AML-193 (cell line): ENCODE measurements around the gene GPC1.

ENCODE experiments used
- DNase-seq, 2 experiments: peaks; one replicate each; lab custom pipeline; 2025; lab: John Stamatoyannopoulos, UW

Gene GPC1

DNA sequence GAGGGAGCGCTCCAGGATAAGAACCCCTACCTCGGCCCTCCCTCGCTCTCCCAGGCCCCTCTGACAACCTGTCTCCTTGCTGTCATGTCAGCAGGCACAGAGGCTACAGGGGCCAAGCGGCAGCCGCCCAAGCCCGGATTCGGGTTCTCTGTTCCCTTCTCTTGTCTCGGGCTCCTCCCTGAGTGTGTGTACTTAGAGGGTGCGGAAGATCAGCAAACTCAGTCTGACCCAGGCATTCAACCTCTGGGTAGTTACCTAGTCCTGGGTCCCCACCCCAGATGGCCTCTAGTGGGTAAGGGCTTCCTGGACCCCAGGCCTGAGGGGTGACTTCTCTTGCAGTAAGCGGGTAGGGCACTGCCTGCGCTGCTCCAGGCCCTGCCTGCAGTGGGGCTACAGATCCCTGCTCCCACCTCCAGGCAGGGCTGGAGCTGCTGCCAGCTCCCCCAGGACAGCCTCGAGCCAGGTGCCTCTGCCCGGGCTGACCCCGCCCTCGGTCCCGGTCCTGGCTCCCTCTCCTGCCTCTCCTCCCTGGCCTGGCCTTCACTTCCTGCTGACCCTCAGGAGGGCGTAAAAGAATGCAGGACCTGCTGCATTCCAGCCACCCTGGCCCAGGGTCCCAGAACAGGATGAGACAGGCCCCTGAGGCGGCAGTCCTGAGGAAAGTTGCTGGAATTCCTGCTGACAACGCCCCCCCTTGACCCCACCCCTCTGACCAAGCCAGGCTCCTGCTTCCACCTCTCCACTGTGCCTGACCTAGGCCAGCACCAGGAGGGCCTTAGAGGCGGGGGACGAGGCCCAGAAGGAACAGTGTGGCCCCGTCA is 22.0 kb downstream of the GPC1 start:
- DNase-seq: no peak

DNA sequence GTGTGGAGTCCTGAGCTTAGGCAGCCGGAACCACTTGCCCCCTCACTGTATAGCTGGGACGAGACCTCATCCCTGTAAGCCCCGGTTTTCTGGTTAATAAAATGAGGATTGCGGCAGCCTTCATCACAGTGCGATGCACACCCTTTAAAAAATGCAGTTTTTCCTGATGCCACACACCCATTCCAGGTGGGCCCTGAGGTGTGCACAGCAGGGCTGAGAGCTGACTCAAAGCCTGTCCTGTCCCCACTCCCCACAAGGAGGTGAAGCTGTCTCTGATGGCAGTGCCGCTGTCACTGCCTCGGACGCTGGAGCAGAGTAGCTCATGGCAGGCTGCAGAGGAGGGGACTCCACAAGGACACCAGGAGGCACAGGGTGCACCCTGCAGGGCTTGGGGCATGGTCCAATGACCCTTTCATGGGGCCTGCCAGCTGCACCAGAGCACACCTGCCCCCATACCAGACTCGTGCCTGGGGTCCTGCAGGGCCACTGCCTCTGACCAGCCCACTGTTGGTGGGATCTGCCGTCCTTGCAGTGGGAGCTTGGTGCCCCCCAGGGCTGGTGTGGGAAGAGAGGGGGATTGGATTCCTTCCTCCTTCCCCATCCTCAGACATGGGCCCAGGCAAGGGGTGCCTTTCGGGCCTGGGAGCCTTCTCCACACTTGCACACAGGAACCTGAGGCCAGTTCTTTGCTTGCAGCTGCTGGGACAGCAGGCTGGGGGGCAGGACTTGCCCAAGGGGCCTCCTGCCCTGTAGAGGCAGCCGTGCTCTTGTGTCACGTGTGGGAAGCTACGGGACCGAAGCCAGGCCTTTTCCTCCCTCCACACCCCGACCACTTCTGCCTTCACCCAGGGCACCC is 22.8 kb downstream of the GPC1 start:
- no peak for DNase-seq

DNA sequence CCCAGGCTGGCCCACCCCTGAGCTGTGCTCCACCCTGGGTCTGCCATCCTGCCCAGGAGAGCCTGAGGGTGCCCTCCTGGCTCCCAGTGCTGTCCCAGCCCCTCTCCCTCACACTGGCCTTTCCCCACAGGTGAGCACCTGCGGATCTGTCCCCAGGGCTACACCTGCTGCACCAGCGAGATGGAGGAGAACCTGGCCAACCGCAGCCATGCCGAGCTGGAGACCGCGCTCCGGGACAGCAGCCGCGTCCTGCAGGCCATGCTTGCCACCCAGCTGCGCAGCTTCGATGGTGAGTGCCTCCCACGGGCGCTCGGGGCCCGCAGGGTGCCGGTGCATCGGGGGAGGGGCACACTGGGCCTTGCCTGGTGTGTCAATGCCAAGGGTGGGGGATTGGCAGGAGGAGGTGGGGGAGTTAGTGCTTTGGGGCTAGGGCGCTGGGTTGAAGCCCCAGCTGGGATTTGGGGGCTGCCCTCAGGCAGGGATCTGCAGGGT is 23.5 kb downstream of the GPC1 start:
- no peak for DNase-seq

DNA sequence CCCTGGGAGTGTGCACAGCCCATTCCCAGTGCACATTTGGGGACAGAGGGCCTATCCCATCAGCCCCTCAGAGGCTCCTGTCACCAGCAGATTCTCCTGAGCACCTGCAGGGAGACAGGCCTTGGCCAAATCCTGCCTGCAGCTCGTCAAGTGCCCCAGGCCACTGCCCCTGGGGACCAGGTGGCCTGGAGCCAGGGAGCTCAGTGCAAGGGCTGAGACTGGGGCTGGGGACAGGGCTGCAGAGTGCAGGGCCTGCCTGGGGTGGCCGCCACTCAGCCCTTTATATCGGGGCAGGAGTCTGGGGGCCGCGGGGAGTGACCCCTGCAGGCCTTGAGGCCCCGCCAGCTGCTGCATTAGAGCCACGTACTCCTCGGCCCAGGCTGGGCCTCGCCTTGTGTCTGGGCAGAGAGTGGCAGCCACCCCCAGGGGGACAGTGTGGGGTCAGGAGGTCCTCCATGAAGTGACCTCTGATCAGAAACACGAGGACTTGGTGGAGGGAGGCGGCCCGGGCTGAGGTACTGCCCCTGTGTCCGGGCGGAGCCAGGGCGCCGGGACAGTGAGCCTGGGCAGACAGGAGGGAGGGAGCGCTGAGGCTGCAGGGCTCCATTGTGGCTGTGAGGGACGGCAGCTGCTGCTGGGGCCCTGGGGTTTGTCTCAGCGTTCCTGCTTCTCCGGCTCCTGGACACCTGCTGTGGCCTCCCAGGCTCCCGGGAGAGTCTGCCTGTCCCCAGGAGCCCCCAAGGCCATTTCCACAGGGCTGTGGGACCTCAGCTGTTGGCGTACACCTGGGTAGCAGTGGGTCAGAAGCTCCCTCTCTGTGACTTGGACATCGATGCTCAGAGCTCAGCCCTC is 24.2 kb downstream of the GPC1 start:
- DNase-seq: no peak

DNA sequence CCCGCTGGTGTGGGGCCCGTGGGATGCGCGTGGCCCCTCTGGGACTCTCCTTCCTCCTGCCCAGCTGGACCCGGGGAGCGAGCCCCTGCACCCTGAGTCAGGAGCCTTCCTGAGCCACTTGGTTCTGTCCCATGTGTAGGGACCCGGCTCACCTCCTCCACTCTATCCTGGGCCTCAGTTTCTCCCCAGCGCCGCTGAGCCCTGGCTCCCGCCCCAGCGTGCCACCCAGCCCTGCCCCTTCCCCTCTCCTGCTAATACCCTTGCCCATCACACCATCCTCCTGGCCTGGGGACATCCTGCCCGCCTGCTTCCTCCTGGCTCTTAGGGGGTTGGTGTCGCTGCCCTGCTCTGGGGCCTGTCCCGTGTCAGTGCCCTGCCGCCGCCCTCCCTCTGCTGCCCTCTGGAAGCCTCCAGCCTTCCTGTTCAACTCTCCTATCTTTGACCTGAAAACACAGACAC is 24.8 kb downstream of the GPC1 start:
- DNase-seq: no peak

DNA sequence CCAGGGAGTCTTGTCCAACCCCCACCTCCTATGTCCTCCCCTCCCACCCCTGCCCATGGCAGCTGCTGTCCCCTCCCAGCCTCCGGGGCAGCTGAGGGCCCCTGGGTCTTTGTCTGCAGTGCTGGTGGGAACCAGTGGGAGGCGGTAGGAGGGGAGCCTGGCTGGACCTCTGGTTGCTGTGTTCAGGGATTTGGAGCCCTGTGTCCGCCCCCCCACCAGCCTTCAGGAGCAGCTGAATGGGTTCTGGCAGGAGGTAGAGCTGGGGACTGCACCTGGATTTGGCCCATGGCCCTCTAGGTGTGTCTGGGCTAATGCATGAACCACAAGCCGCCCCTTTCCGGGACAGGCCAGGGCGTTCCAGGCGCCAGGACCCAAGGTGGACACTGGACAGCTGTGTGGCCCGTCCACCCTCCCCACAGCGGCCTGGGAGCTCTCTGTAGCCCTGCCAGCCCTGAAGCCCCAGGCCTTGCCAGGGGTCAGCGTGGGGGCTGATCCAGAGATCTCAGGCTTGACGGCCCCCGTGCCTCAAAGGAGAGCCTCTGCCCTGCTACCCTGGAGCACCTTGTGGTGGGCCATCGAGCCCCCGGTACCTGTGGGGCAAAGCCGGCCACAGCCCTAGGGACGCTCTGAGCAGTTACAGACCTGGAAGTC is 25.4 kb downstream of the GPC1 start:
- no peak for DNase-seq

DNA sequence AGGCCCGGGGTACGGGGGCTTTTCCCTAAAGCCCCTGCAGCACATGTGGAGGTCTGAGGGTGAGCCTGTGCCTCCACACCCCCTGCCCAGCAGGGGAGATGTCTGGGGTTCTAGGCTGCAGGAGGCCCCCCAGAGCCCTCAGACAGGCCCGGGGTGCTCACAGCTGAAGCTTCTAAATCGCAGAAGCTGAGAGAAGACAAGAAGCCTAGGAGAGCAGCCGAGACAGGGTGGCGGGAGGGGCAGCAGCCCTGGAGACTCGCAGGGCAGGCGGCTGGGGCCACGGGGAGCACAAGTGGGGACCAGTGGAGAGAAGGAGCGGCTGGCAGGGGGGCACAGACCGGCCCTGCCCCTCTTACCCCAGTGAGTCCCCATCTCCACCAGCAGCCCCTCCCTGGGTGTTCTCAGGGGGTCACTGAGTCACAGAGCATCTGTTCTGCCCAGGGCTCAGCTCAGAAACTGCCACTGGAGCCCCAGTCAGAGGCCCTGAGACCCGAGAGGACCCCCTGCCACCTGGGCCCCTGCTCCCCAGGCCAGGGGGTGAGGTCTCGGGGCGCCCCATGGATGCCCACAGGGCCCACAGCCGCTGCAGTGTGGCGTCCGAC is 26.1 kb downstream of the GPC1 start:
- DNase-seq: no peak

DNA sequence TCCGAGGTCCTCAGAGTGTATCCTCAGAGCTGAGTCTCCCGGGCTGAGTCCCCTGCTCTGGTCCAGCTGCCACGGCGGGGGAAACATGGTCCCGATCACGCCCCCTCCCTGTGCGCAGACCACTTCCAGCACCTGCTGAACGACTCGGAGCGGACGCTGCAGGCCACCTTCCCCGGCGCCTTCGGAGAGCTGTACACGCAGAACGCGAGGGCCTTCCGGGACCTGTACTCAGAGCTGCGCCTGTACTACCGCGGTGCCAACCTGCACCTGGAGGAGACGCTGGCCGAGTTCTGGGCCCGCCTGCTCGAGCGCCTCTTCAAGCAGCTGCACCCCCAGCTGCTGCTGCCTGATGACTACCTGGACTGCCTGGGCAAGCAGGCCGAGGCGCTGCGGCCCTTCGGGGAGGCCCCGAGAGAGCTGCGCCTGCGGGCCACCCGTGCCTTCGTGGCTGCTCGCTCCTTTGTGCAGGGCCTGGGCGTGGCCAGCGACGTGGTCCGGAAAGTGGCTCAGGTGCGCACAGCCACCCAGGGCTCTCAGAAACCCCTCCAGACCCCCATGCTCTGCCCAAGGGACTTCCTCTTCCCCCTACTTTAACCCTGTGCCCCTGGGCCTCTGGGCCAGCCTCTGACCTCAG is 26.7 kb downstream of the GPC1 start:
- DNase-seq: no peak

DNA sequence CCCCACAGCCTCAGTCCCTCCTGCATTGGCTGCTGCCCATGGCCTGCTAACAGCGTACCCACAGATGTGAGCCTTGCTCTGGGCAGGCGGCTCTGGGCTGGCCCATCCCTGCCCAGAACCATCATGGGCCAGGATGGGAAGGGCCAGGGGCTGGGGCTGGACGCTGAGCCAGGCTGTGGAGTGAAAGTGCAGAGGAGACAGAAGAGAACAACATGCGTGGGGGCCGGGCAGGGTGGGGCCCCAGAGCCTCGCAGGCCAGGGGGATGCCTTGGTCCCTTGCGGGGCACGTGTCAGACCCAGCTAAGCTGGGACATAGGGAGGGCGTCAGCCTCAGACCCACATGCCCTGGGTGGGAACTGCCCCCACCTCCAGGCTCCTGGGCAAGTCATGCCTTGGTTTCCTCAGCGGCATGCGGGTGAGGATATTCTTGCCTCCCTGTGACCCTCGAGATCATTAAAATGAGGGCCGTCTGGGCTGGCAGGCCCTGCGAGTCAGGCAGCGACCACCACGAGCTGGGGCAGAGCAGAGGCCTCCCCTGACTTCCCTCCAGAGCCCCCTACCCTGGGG is 27.3 kb downstream of the GPC1 start:
- DNase-seq: no peak

DNA sequence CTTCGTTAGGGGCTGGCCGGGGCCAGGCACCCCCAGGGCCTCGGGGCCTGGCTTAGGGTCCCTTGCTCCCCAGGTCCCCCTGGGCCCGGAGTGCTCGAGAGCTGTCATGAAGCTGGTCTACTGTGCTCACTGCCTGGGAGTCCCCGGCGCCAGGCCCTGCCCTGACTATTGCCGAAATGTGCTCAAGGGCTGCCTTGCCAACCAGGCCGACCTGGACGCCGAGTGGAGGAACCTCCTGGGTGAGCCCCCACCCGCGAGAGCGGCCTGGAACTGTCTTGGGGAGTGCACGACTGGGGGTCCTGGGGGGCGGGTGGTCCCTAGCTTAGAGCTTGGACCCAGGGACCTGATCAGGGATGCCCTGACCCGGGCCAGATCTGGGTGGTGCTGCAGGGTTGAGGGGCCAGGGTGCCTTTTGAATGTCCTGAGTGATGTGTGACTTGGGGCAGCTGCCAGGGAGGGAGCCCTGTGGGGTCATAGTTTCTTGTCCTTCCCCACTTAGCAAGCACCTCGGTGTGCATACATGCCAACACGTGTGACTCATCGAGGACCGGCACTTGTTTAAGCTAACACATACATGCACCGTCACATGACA is 27.9 kb downstream of the GPC1 start:
- DNase-seq: no peak

DNA sequence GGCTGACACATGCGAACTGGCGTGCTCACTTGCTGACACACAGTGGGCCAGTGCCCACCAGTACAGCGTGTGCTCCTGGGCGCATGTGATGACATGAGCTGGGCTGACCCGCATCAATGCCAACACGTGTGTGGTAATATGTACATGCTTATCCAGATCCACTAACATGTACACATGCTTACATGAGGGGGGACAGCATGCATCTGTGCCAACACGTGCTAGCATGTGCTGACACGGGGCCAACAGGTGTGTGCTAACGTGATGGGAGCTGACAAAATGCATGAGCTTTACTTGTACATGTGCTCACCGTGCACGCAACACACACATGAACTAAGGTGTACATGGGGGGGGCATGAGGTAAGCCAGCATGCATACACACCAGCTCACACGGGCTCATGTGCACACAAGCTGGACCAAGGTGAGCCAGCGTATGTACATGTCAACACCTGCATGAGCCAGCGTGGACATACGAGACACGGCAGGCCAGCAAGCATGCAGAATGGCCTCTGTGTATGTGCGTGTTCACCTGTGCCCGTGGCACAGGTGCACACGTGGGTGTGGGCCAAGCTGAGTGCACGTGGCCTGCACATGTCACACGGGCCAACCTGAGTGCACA is 28.5 kb downstream of the GPC1 start:
- DNase-seq: no peak

DNA sequence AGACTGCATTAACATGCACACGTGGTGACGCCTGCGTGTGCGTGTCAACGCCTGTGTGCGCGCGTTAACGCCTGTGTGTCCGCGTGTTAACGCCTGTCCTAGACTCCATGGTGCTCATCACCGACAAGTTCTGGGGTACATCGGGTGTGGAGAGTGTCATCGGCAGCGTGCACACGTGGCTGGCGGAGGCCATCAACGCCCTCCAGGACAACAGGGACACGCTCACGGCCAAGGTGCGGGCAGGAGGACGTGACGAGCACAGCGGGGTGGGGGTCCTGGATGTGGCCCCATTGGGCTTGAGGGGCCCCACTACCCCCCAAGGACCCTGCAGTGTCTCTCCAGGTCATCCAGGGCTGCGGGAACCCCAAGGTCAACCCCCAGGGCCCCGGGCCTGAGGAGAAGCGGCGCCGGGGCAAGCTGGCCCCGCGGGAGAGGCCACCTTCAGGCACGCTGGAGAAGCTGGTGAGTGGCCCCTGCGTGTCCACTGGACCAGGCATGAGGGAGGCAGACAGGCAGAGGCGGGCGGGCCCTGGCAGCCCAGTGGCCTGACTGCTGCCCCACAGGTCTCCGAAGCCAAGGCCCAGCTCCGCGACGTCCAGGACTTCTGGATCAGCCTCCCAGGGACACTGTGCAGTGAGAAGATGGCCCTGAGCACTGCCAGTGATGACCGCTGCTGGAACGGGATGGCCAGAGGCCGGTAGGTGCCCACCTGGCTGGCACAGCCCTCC is 29.2 kb downstream of the GPC1 start:
- no peak for DNase-seq

DNA sequence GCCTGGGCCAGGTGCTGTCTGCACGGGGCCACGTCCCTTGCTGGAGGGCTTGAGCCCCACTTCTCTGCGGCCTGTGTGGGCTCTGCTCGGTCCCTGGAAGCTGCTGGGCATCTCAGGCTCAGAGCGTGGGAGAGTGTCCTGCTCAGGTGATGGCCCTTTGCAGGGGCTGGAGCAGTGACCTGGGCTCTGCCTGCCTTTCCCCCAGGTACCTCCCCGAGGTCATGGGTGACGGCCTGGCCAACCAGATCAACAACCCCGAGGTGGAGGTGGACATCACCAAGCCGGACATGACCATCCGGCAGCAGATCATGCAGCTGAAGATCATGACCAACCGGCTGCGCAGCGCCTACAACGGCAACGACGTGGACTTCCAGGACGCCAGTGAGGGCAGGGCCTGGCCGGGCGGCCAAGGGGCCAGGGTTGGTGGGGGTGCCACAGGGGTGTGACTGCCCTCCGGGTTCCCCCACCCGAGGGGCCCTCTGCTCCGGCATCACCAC is 29.9 kb downstream of the GPC1 start:
- DNase-seq: no peak

DNA sequence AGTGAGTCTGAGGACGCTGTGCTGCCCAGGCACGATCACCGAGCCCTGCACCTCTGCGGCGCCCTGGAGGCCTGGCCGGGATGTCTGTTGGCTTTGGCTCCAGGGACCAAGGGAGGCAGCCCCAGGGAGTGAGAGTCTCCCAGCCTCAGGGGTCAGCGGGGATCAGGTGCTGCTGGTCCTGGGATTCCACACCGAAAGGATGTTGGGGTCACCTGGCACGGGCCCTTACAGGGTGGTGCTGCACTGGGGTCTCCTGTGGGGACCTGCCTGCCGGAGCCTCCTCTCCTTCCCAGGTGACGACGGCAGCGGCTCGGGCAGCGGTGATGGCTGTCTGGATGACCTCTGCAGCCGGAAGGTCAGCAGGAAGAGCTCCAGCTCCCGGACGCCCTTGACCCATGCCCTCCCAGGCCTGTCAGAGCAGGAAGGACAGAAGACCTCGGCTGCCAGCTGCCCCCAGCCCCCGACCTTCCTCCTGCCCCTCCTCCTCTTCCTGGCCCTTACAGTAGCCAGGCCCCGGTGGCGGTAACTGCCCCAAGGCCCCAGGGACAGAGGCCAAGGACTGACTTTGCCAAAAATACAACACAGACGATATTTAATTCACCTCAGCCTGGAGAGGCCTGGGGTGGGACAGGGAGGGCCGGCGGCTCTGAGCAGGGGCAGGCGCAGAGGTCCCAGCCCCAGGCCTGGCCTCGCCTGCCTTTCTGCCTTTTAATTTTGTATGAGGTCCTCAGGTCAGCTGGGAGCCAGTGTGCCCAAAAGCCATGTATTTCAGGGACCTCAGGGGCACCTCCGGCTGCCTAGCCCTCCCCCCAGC is 30.5 kb downstream of the GPC1 start:
- DNase-seq: no peak

DNA sequence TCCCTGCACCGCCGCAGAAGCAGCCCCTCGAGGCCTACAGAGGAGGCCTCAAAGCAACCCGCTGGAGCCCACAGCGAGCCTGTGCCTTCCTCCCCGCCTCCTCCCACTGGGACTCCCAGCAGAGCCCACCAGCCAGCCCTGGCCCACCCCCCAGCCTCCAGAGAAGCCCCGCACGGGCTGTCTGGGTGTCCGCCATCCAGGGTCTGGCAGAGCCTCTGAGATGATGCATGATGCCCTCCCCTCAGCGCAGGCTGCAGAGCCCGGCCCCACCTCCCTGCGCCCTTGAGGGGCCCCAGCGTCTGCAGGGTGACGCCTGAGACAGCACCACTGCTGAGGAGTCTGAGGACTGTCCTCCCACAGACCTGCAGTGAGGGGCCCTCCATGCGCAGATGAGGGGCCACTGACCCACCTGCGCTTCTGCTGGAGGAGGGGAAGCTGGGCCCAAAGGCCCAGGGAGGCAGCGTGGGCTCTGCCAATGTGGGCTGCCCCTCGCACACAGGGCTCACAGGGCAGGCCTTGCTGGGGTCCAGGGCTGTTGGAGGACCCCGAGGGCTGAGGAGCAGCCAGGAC is 31.2 kb downstream of the GPC1 start:
- no peak for DNase-seq

DNA sequence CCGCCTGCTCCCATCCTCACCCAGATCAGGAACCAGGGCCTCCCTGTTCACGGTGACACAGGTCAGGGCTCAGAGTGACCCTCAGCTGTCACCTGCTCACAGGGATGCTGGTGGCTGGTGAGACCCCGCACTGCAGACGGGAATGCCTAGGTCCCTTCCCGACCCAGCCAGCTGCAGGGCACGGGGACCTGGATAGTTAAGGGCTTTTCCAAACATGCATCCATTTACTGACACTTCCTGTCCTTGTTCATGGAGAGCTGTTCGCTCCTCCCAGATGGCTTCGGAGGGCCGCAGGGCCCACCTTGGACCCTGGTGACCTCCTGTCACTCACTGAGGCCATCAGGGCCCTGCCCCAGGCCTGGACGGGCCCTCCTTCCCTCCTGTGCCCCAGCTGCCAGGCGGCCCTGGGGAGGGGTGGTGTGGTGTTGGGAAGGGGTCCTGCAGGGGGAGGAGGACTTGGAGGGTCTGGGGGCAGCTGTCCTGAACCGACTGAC is 31.7 kb downstream of the GPC1 start:
- DNase-seq: no peak

DNA sequence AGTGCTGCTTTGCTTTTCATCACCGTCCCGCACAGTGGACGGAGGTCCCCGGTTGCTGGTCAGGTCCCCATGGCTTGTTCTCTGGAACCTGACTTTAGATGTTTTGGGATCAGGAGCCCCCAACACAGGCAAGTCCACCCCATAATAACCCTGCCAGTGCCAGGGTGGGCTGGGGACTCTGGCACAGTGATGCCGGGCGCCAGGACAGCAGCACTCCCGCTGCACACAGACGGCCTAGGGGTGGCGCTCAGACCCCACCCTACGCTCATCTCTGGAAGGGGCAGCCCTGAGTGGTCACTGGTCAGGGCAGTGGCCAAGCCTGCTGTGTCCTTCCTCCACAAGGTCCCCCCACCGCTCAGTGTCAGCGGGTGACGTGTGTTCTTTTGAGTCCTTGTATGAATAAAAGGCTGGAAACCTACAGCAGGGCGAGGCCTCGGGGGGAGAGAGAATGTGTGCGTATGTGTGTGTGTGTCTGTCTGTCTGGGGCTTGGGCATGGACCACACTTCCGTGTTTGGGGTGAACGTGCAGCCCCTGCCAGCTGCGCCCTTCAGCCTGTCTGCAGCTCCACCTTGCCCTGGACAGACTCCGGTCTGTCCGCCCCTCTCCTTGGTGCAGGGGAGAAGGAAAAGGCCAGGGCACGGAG is 32.3 kb downstream of the GPC1 start:
- no peak for DNase-seq
